Neural cell (in vitro differentiated cells): ENCODE data around the gene MICAL2. TPM values are rescaled to one million over a fixed set of nuclear protein-coding genes. Genes with fewer than 3 reads are reported as not detected.

Source experiments
- H2AFZ ChIP-seq: fragments of 200-600, 300-800 bp; sonication (generic), shearing (Covaris generic); 2 replicates; pipeline ENCODE4 v1.6.0; 2014; ENCODE audit warnings: low read depth, mild to moderate bottlenecking, antibody characterized with exemption, low read length, moderate library complexity
- H3F3A ChIP-seq: fragments of 200-600 bp; shearing (Covaris generic); 2 replicates; pipeline ENCODE4 v1.6.1; 2016; ENCODE audit warnings: mild to moderate bottlenecking, moderate library complexity, mixed read lengths, antibody characterized with exemption, low read length; ENCODE audit not compliant: insufficient read depth, poor library complexity, severe bottlenecking
- H3K27ac ChIP-seq: fragments of 200-600, 300-800 bp; sonication (generic), shearing (Covaris generic); 2 replicates; pipeline ENCODE4 v1.5.1; 2014; ENCODE audit warnings: mild to moderate bottlenecking, low read length, moderate library complexity
- H3K27me3 ChIP-seq: fragments of 300-800, 200-600 bp; sonication (generic), shearing (Covaris generic); 2 replicates; pipeline ENCODE4 v1.6.0; 2014; ENCODE audit warnings: mild to moderate bottlenecking, low read depth, low read length, moderate library complexity; ENCODE audit not compliant: insufficient read depth
- H3K36me3 ChIP-seq: fragments of 300-800, 200-600 bp; sonication (generic), shearing (Covaris generic); 2 replicates; pipeline ENCODE4 v1.5.1; 2014; ENCODE audit warnings: mild to moderate bottlenecking, antibody characterized with exemption, low read length, moderate library complexity; ENCODE audit not compliant: insufficient read depth
- H3K4me2 ChIP-seq: fragments of 300-800, 200-600 bp; sonication (generic), shearing (Covaris generic); 2 replicates; pipeline ENCODE4 v1.6.0; 2014; ENCODE audit warnings: mild to moderate bottlenecking, low read length
- H3K4me3 ChIP-seq: fragments of 300-800, 200-600 bp; sonication (generic), shearing (Covaris generic); 2 replicates; pipeline ENCODE4 v1.5.1; 2014; ENCODE audit warnings: mild to moderate bottlenecking, low read length, moderate library complexity
- H3K79me2 ChIP-seq: fragments of 200-600 bp; shearing (Covaris generic); replicated peaks from 2 replicates; pipeline ENCODE4 v1.6.0; 2014; ENCODE audit warnings: mild to moderate bottlenecking, low read length, moderate library complexity; ENCODE audit not compliant: insufficient read depth
- H3K9ac ChIP-seq: fragments of 300-800, 200-600 bp; sonication (generic), shearing (Covaris generic); 2 replicates; pipeline ENCODE4 v1.6.1; 2016; ENCODE audit warnings: mild to moderate bottlenecking, low read length, mixed read lengths
- H3K9me2 ChIP-seq: fragments of 200-600 bp; shearing (Covaris generic); 2 replicates; pipeline ENCODE4 v1.6.1; 2016; ENCODE audit warnings: mild to moderate bottlenecking, low read length, mixed read lengths; ENCODE audit not compliant: insufficient read depth
- H3K9me3 ChIP-seq: fragments of 200-600, 300-800 bp; sonication (generic), shearing (Covaris generic); 2 replicates; pipeline ENCODE4 v1.6.1; 2016; ENCODE audit warnings: mild to moderate bottlenecking, mixed run types, low read length, moderate library complexity, mixed read lengths
- H4K20me1 ChIP-seq: fragments of 200-600 bp; shearing (Covaris generic); 2 replicates; pipeline ENCODE4 v1.6.1; 2016; ENCODE audit warnings: mild to moderate bottlenecking, mixed run types; ENCODE audit not compliant: insufficient read depth
- EP300 ChIP-seq: fragments of 450-650 bp; conservative IDR thresholded peaks from 2 replicates; pipeline ENCODE4 v1.6.1; 2014; ENCODE audit warnings: antibody characterized with exemption, mild to moderate bottlenecking, moderate library complexity; ENCODE audit not compliant: poor library complexity, severe bottlenecking
- EZH2 ChIP-seq: fragments of 200-600, 300-800 bp; shearing (Covaris generic), sonication (generic); IDR thresholded peaks from 2 replicates; pipeline ENCODE4 v1.6.1; 2014; ENCODE audit warnings: antibody characterized with exemption, low read length, borderline replicate concordance, mild to moderate bottlenecking; ENCODE audit not compliant: insufficient read depth, poor library complexity, severe bottlenecking
- MXI1 ChIP-seq: fragments of 450-650 bp; conservative IDR thresholded peaks from 2 replicates; pipeline ENCODE4 v1.6.1; 2014; ENCODE audit warnings: antibody characterized with exemption, mild to moderate bottlenecking; ENCODE audit not compliant: poor library complexity, severe bottlenecking
- POLR2AphosphoS5 ChIP-seq: IDR thresholded peaks from 2 replicates; pipeline ENCODE4 v1.6.1; 2012
- RAD21 ChIP-seq: fragments of 450-650 bp; conservative IDR thresholded peaks from 2 replicates; pipeline ENCODE4 v1.6.1; 2014; ENCODE audit warnings: antibody characterized with exemption, mild to moderate bottlenecking, moderate library complexity
- SMC3 ChIP-seq: fragments of 450-650 bp; conservative IDR thresholded peaks from 2 replicates; pipeline ENCODE4 v1.6.1; 2014; ENCODE audit warnings: antibody characterized with exemption, mild to moderate bottlenecking, moderate library complexity; ENCODE audit not compliant: poor library complexity
- TAF1 ChIP-seq: IDR thresholded peaks from 2 replicates; pipeline ENCODE4 v1.6.1; 2012; ENCODE audit warnings: low read depth
- polyA plus RNA-seq: library from polyadenylated mRNA; depleted of rRNA; stranded (reverse); fragments of >200 nt; gene quantifications from 2 replicates; pipeline ENCODE4 v1.2.3, GENCODE V29; 2014
- TF ChIP-seq, protein P1 (sequence below): IDR thresholded peaks from 2 replicates; pipeline ENCODE4 v1.6.1; 2012; ENCODE audit warnings: borderline replicate concordance
- TF ChIP-seq, protein P2 (sequence below): fragments of 450-650 bp; IDR thresholded peaks from 2 replicates; pipeline ENCODE4 v1.5.1; 2014; ENCODE audit warnings: antibody characterized with exemption, mild to moderate bottlenecking, moderate library complexity; ENCODE audit not compliant: poor library complexity, severe bottlenecking

Gene MICAL2
- polyA plus RNA-seq, 1 donor from 2014 or later: 2.2 TPM

DNA sequence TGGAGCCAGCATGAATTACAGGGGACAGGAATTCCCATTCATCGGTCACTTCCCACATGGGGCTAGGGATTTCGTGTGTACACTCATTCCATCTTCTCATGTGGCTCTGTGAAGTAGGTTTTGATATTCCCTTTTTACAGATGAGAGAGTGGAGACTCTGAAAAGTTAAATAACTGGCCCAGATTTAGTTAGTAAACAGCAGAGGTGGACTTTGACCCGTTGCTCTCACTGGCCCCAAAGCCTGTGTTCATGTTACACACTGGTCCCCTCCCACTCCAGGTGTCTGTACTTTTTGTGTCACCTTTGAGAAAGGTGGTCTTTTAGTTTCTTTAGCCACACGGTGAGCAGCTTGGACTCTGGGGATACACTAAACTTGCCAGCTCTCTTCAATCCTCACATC is 108.5 kb downstream of the MICAL2 start:
- no peak overlapping the region for H3K4me3 ChIP-seq
- no peaks in the 10 kb centered on the region for H3K79me2 ChIP-seq
- H3K27ac ChIP-seq: no peak overlapping the region
- H3K4me2 ChIP-seq: no peak overlapping the region
- H3K36me3 ChIP-seq: no peaks in the 10 kb centered on the region
- no peak for TF ChIP-seq SMC3
- no peaks in the 10 kb centered on the region for H3K27me3 ChIP-seq
- H3K9me2 ChIP-seq: no peaks in the 10 kb centered on the region
- no peak overlapping the region for H2AFZ ChIP-seq
- no peaks in the 10 kb centered on the region for H3K9me3 ChIP-seq
- no peaks in the 10 kb centered on the region for H3F3A ChIP-seq
- H3K9ac ChIP-seq: no peak overlapping the region
- no peaks in the 10 kb centered on the region for H4K20me1 ChIP-seq

DNA sequence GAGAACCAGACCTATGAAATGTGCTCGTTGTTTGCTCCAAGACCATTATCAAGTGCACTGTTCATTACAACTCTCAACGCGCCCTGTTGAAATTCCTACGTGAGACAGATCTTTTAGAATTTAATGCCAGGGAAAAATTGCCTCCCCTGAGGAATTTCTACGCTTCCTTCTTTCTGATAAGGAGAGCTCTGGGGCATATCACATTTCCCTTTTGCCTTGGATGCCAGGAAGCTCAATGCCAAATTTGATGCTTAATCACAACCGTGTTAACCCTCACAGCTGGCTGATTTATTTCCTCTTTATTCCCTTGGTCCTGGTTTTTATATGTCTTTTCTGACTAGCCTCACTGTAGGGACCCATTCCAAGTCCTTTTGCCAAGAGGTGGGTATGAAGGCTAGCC is 109.4 kb downstream of the MICAL2 start:
- H3K9me2 ChIP-seq: no peaks in the 10 kb centered on the region
- H3K36me3 ChIP-seq: no peaks in the 10 kb centered on the region
- no peak overlapping the region for H3K4me3 ChIP-seq
- no peak overlapping the region for H2AFZ ChIP-seq
- H3F3A ChIP-seq: no peaks in the 10 kb centered on the region
- H3K9ac ChIP-seq: no peak overlapping the region
- H3K27me3 ChIP-seq: no peaks in the 10 kb centered on the region
- H4K20me1 ChIP-seq: no peaks in the 10 kb centered on the region
- no peak overlapping the region for H3K4me2 ChIP-seq
- TF ChIP-seq RAD21 (no peak), POLR2AphosphoS5 (no peak), SMC3 (no peak), TAF1 (no peak), EP300 (no peak), MXI1 (no peak), EZH2 (no peak)
- TF ChIP-seq, protein P1, sequence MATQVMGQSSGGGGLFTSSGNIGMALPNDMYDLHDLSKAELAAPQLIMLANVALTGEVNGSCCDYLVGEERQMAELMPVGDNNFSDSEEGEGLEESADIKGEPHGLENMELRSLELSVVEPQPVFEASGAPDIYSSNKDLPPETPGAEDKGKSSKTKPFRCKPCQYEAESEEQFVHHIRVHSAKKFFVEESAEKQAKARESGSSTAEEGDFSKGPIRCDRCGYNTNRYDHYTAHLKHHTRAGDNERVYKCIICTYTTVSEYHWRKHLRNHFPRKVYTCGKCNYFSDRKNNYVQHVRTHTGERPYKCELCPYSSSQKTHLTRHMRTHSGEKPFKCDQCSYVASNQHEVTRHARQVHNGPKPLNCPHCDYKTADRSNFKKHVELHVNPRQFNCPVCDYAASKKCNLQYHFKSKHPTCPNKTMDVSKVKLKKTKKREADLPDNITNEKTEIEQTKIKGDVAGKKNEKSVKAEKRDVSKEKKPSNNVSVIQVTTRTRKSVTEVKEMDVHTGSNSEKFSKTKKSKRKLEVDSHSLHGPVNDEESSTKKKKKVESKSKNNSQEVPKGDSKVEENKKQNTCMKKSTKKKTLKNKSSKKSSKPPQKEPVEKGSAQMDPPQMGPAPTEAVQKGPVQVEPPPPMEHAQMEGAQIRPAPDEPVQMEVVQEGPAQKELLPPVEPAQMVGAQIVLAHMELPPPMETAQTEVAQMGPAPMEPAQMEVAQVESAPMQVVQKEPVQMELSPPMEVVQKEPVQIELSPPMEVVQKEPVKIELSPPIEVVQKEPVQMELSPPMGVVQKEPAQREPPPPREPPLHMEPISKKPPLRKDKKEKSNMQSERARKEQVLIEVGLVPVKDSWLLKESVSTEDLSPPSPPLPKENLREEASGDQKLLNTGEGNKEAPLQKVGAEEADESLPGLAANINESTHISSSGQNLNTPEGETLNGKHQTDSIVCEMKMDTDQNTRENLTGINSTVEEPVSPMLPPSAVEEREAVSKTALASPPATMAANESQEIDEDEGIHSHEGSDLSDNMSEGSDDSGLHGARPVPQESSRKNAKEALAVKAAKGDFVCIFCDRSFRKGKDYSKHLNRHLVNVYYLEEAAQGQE: no peak
- TF ChIP-seq, protein P2, sequence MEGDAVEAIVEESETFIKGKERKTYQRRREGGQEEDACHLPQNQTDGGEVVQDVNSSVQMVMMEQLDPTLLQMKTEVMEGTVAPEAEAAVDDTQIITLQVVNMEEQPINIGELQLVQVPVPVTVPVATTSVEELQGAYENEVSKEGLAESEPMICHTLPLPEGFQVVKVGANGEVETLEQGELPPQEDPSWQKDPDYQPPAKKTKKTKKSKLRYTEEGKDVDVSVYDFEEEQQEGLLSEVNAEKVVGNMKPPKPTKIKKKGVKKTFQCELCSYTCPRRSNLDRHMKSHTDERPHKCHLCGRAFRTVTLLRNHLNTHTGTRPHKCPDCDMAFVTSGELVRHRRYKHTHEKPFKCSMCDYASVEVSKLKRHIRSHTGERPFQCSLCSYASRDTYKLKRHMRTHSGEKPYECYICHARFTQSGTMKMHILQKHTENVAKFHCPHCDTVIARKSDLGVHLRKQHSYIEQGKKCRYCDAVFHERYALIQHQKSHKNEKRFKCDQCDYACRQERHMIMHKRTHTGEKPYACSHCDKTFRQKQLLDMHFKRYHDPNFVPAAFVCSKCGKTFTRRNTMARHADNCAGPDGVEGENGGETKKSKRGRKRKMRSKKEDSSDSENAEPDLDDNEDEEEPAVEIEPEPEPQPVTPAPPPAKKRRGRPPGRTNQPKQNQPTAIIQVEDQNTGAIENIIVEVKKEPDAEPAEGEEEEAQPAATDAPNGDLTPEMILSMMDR: no peak
- H3K27ac ChIP-seq: no peak overlapping the region
- no peaks in the 10 kb centered on the region for H3K79me2 ChIP-seq
- no peaks in the 10 kb centered on the region for H3K9me3 ChIP-seq

DNA sequence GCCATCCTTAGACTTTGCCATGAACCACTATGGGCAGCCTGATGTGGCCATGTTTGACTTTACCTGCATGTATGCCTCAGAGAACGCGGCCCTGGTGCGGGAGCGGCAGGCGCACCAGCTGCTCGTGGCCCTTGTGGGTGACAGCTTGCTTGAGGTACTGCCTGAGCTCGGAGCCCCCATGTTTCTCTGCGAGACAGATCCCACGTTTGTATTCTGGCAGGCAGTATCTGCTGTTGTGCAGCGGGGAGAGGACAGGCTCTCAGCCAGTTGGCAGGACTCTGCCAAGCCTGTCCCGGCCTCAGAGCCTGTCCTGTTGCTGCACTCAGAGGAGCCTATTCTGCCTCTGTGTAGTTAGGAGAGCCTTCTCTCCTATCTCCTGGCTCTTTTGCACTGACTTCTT is 109.9 kb downstream of the MICAL2 start:
- no peak overlapping the region for H3K27ac ChIP-seq
- no peak overlapping the region for H3K4me2 ChIP-seq
- H2AFZ ChIP-seq: no peak overlapping the region
- H3F3A ChIP-seq: no peaks in the 10 kb centered on the region
- no peaks in the 10 kb centered on the region for H3K36me3 ChIP-seq
- H3K4me3 ChIP-seq: no peak overlapping the region
- TF ChIP-seq EP300: no peak
- no peak for TF ChIP-seq EZH2
- TF ChIP-seq RAD21: no peak
- no peak for TF ChIP-seq POLR2AphosphoS5
- no peak for TF ChIP-seq SMC3
- TF ChIP-seq TAF1: no peak
- TF ChIP-seq, protein P1: no peak
- no peak for TF ChIP-seq MXI1
- TF ChIP-seq, protein P2: no peak
- no peaks in the 10 kb centered on the region for H3K9me3 ChIP-seq
- H3K27me3 ChIP-seq: no peaks in the 10 kb centered on the region
- H3K9me2 ChIP-seq: no peaks in the 10 kb centered on the region
- H4K20me1 ChIP-seq: no peaks in the 10 kb centered on the region
- no peaks in the 10 kb centered on the region for H3K79me2 ChIP-seq
- H3K9ac ChIP-seq: no peak overlapping the region
